ENCODE measurements around the gene OSCP1. TPM values are rescaled to one million over a fixed set of nuclear protein-coding genes. Genes with fewer than 3 reads are reported as not detected.

The OSCP1 gene
- total RNA-seq, 1 donor from 2014 or later, result 6.2 TPM

- no peak for TF ChIP-seq CTCF (IDR thresholded peaks at IDR 0.05)
- Mint-ChIP-seq H3K4me1 (ENCODE audit: low read depth) (peaks cover 25% of the 10 kb centered on the region), H3K4me3 (ENCODE audit: unreplicated experiment) (no peak overlapping the region), H3K27me3 (ENCODE audit: low read depth) (no peaks in the 10 kb centered on the region), H3K9me3 (ENCODE audit: low read depth) (no peaks in the 10 kb centered on the region), H3K36me3 (ENCODE audit: low read depth) (no peaks in the 10 kb centered on the region), H3K27ac (ENCODE audit: unreplicated experiment) (peak overlapping the region; percentile 18)
- DNase-seq (ENCODE audit: low spot score), result no peak
Measured at GRCh38 chr1:36448530-36449056, 1.7 kb downstream of the OSCP1 start.

GRCh38 chr1:36447450-36447849, 2.8 kb downstream of the OSCP1 start:
- peaks cover 25% of the 10 kb centered on the region for H3K4me1 Mint-ChIP-seq (ENCODE audit: low read depth)
- DNase-seq (ENCODE audit: low spot score), result no peak
- H3K27me3 Mint-ChIP-seq (ENCODE audit: low read depth), result no peaks in the 10 kb centered on the region
- H3K36me3 Mint-ChIP-seq (ENCODE audit: low read depth), result no peaks in the 10 kb centered on the region
- TF ChIP-seq CTCF (IDR thresholded peaks at IDR 0.05), result no peak
- no peak overlapping the region for H3K4me3 Mint-ChIP-seq (ENCODE audit: unreplicated experiment)
- H3K9me3 Mint-ChIP-seq (ENCODE audit: low read depth), result no peaks in the 10 kb centered on the region
- H3K27ac Mint-ChIP-seq (ENCODE audit: unreplicated experiment), result no peak overlapping the region

- TF ChIP-seq CTCF (IDR thresholded peaks at IDR 0.05), result no peak
- Mint-ChIP-seq H3K36me3 (ENCODE audit: low read depth) (no peaks in the 10 kb centered on the region), H3K4me1 (ENCODE audit: low read depth) (peaks cover 25% of the 10 kb centered on the region), H3K4me3 (ENCODE audit: unreplicated experiment) (no peak overlapping the region), H3K27ac (ENCODE audit: unreplicated experiment) (no peak overlapping the region), H3K27me3 (ENCODE audit: low read depth) (no peaks in the 10 kb centered on the region), H3K9me3 (ENCODE audit: low read depth) (no peaks in the 10 kb centered on the region)
- DNase-seq (ENCODE audit: low spot score), result no peak
Measured at GRCh38 chr1:36446746-36447145, 3.5 kb downstream of the OSCP1 start.

- no peaks in the 10 kb centered on the region for H3K27me3 Mint-ChIP-seq (ENCODE audit: low read depth)
- no peak overlapping the region for H3K4me3 Mint-ChIP-seq (ENCODE audit: unreplicated experiment)
- no peak for DNase-seq (ENCODE audit: low spot score)
- no peaks in the 10 kb centered on the region for H3K36me3 Mint-ChIP-seq (ENCODE audit: low read depth)
- H3K4me1 Mint-ChIP-seq (ENCODE audit: low read depth), result peaks cover 21% of the 10 kb centered on the region
- H3K27ac Mint-ChIP-seq (ENCODE audit: unreplicated experiment), result no peak overlapping the region
- TF ChIP-seq CTCF (IDR thresholded peaks at IDR 0.05), result peak; percentile 51
- no peaks in the 10 kb centered on the region for H3K9me3 Mint-ChIP-seq (ENCODE audit: low read depth)
Measured at GRCh38 chr1:36446271-36446670, 4.0 kb downstream of the OSCP1 start.

GRCh38 chr1:36443297-36443696, 7.0 kb downstream of the OSCP1 start:
- TF ChIP-seq CTCF (IDR thresholded peaks at IDR 0.05), result no peak
- Mint-ChIP-seq H3K36me3 (ENCODE audit: low read depth) (peaks cover 3% of the 10 kb centered on the region), H3K4me1 (ENCODE audit: low read depth) (no peaks in the 10 kb centered on the region), H3K9me3 (ENCODE audit: low read depth) (no peaks in the 10 kb centered on the region), H3K27me3 (ENCODE audit: low read depth) (no peaks in the 10 kb centered on the region), H3K4me3 (ENCODE audit: unreplicated experiment) (no peak overlapping the region), H3K27ac (ENCODE audit: unreplicated experiment) (no peak overlapping the region)
- no peak for DNase-seq (ENCODE audit: low spot score)
